Caco-2 (cell line): ENCODE results near the gene RUFY3. TPM values are rescaled to one million over a fixed set of nuclear protein-coding genes. Genes with fewer than 3 reads are reported as not detected.

Source experiments
- BruUV-seq: library from RNA; stranded (reverse); fragments of 400-500 nt; replicated peaks from 2 replicates; lab custom pipeline; 2021; lab: Mats Ljungman, UMichigan
- CTCF ChIA-PET: fragments of 300-600 bp; sonication (Branson Sonifier 250); formaldehyde crosslinking; loops from one replicate; lab custom pipeline; 2022; ENCODE audit warnings: antibody characterized with exemption; lab: Charles Lee
- POLR2A ChIA-PET: fragments of 300-600 bp; sonication (Branson Sonifier 250); formaldehyde crosslinking; loops from one replicate; lab custom pipeline; 2022; ENCODE audit warnings: antibody characterized with exemption; lab: Charles Lee
- DNase-seq, 2 experiments: peaks; one replicate each; pipeline versions ENCODE4 v3.0.0 to v3.0.0-alpha.2; 2020 to 2022
- H3K27me3 ChIP-seq: replicated peaks from 2 replicates; pipeline ENCODE4 v1.6.0; 2011; ENCODE audit warnings: low read length; ENCODE audit not compliant: control insufficient read depth, insufficient read depth
- H3K36me3 ChIP-seq: 2 replicates; pipeline ENCODE4 v1.5.1; 2011; ENCODE audit warnings: low read length; ENCODE audit not compliant: control insufficient read depth, insufficient read depth
- H3K4me1 ChIP-seq: fragments of 250-450 bp; sonication (Bioruptor Pico); 2 replicates; pipeline ENCODE4 v1.5.1; 2020; ENCODE audit warnings: mild to moderate bottlenecking
- H3K4me3 ChIP-seq: 2 replicates; pipeline ENCODE4 v1.5.1; 2011; ENCODE audit warnings: low read depth, mild to moderate bottlenecking, control low read depth, low read length
- H3K9me3 ChIP-seq: fragments of 250-450 bp; sonication (Bioruptor Pico); 2 replicates; pipeline ENCODE4 v1.5.1; 2020; ENCODE audit warnings: mild to moderate bottlenecking, moderate library complexity
- H3K27ac Mint-ChIP-seq: one replicate; pipeline ENCODE4 v1.8.0; 2022; ENCODE audit warnings: mixed read lengths; ENCODE audit not compliant: unreplicated experiment
- H3K27me3 Mint-ChIP-seq: one replicate; pipeline ENCODE4 v1.8.0; 2022; ENCODE audit warnings: mixed read lengths; ENCODE audit not compliant: insufficient read depth, unreplicated experiment
- H3K36me3 Mint-ChIP-seq: one replicate; pipeline ENCODE4 v1.8.0; 2022; ENCODE audit warnings: mild to moderate bottlenecking, mixed read lengths; ENCODE audit not compliant: insufficient read depth, unreplicated experiment
- H3K4me1 Mint-ChIP-seq: one replicate; pipeline ENCODE4 v1.8.0; 2022; ENCODE audit warnings: low read depth, mixed read lengths; ENCODE audit not compliant: unreplicated experiment
- H3K4me3 Mint-ChIP-seq: one replicate; pipeline ENCODE4 v1.8.0; 2022; ENCODE audit warnings: mild to moderate bottlenecking, moderate library complexity, mixed read lengths; ENCODE audit not compliant: unreplicated experiment
- H3K9me3 Mint-ChIP-seq: one replicate; pipeline ENCODE4 v1.8.0; 2022; ENCODE audit warnings: mixed read lengths; ENCODE audit not compliant: unreplicated experiment
- CTCF ChIP-seq, 2 experiments: fragments of 200-600 bp in 1 of 2; IDR thresholded peaks; 1 replicate in 1 of 2; 2 replicates in 1 of 2; pipeline versions ENCODE4 v1.5.1 to v1.8.0; 2011 to 2022; ENCODE audit warnings: antibody characterized with exemption in 1 of 2, control low read depth in 1 of 2, inconsistent platforms in 1 of 2, low read depth in 1 of 2, low read length in 1 of 2, mild to moderate bottlenecking in 1 of 2, moderate library complexity in 1 of 2; ENCODE audit not compliant: insufficient read depth in 1 of 2, severe bottlenecking in 1 of 2, unreplicated experiment in 1 of 2
- intact Hi-C: fragments of 100-400 bp; cut with micrococcal nuclease; formaldehyde crosslinking; loops from one replicate; pipeline ENCODE4 v1.10.0; 2022; ENCODE audit not compliant: unreplicated experiment
- total RNA-seq: library from RNA; stranded (reverse); gene quantifications from 2 replicates; pipeline ENCODE4 v1.2.3, GENCODE V29; 2022

RUFY3 gene
- total RNA-seq, 1 experiment from 2014 or later = 36.6 TPM

GRCh38 chr4:70836081-70836480 lies 114.3 kb downstream of the RUFY3 start:
- H3K36me3 ChIP-seq = no peaks in the 10 kb centered on the region
- POLR2A ChIA-PET = no interaction called here

GRCh38 chr4:70838204-70838603 lies 116.4 kb downstream of the RUFY3 start:
- Histone ChIP-seq H3K4me3 (peak overlapping the region; percentile 88), H3K27me3 (no peaks in the 10 kb centered on the region), H3K36me3 (no peaks in the 10 kb centered on the region), H3K4me1 (no peaks in the 10 kb centered on the region), H3K9me3 (no peaks in the 10 kb centered on the region)
- Mint-ChIP-seq H3K4me3 (peak overlapping the region; percentile 98), H3K4me1 (peaks cover 9% of the 10 kb centered on the region), H3K9me3 (no peaks in the 10 kb centered on the region), H3K27me3 (no peaks in the 10 kb centered on the region), H3K36me3 (peaks cover 35% of the 10 kb centered on the region), H3K27ac (peak overlapping the region; percentile 90)
- no TSS peak for BruUV-seq
- no peak for DNase-seq
- CTCF ChIA-PET = interaction anchor here (0.6 to 1.4 kb wide), 4 partner anchors 64 to 628 kb away, joined by 4 to 9 read pairs (median 6); partner anchors contain the start of genes DCK and MOB1B
- POLR2A ChIA-PET = interaction anchor here (0.6 to 1.8 kb wide), 5 partner anchors 32 to 1890 kb away, joined by 3 to 12 read pairs (median 5); partner anchors contain the start of genes DCK and MOB1B
- intact Hi-C loops = loop anchor here (1.0 to 5.0 kb wide), 3 partner anchors 150 to 174 kb away; partner anchors contain the start of genes DCK and UTP3
- no peak for TF ChIP-seq CTCF (IDR thresholded peaks at IDR 0.05; ENCODE audit: insufficient read depth in 1 of 2, low read depth in 1 of 2, low read length in 1 of 2, severe bottlenecking in 1 of 2, unreplicated experiment in 1 of 2)

More at GRCh38 chr4:70836081-70836480, 114.3 kb downstream of the RUFY3 start:
- no peak for DNase-seq
- intact Hi-C loops = loop anchor here (5.0 kb wide), 2 partner anchors 156 to 176 kb away; partner anchors contain the start of gene DCK
- no peaks in the 10 kb centered on the region for H3K27me3 Mint-ChIP-seq
- Histone ChIP-seq H3K27me3 (no peaks in the 10 kb centered on the region), H3K4me3 (no peak overlapping the region), H3K4me1 (no peaks in the 10 kb centered on the region), H3K9me3 (no peaks in the 10 kb centered on the region)
- TF ChIP-seq CTCF (IDR thresholded peaks at IDR 0.05; ENCODE audit: insufficient read depth in 1 of 2, low read depth in 1 of 2, low read length in 1 of 2, severe bottlenecking in 1 of 2, unreplicated experiment in 1 of 2) = no peak
- no peaks in the 10 kb centered on the region for H3K9me3 Mint-ChIP-seq
- CTCF ChIA-PET = no interaction called here
- no peak overlapping the region for H3K27ac Mint-ChIP-seq
- no peak overlapping the region for H3K4me3 Mint-ChIP-seq
- BruUV-seq = no TSS peak
- H3K4me1 Mint-ChIP-seq = peaks cover 9% of the 10 kb centered on the region
- peaks cover 56% of the 10 kb centered on the region for H3K36me3 Mint-ChIP-seq

- BruUV-seq = no TSS peak
- no peaks in the 10 kb centered on the region for H3K27me3 ChIP-seq
- H3K9me3 ChIP-seq = no peaks in the 10 kb centered on the region
- Mint-ChIP-seq H3K27ac (peak overlapping the region; percentile 90), H3K4me1 (peaks cover 9% of the 10 kb centered on the region), H3K9me3 (no peaks in the 10 kb centered on the region), H3K36me3 (peaks cover 32% of the 10 kb centered on the region), H3K27me3 (no peaks in the 10 kb centered on the region), H3K4me3 (peak overlapping the region; percentile 98)
- ChIA-PET POLR2A (interaction anchor here (0.6 to 1.8 kb wide), 8 partner anchors 32 to 1891 kb away, joined by 3 to 12 read pairs (median 4); partner anchors contain the start of gene MOB1B), CTCF (interaction anchor here (0.6 to 1.4 kb wide), 7 partner anchors 63 to 168 kb away, joined by 4 to 10 read pairs (median 7); partner anchors contain the start of genes DCK and MOB1B)
- intact Hi-C loops = loop anchor here (1.0 to 5.0 kb wide), 4 partner anchors 63 to 173 kb away; partner anchors contain the start of genes DCK, MOB1B and UTP3
- peak; percentile 61 to 67 for DNase-seq
- peak overlapping the region; percentile 88 for H3K4me3 ChIP-seq
- H3K36me3 ChIP-seq = no peaks in the 10 kb centered on the region
- no peak for TF ChIP-seq CTCF (IDR thresholded peaks at IDR 0.05; ENCODE audit: insufficient read depth in 1 of 2, low read depth in 1 of 2, low read length in 1 of 2, severe bottlenecking in 1 of 2, unreplicated experiment in 1 of 2)
- no peaks in the 10 kb centered on the region for H3K4me1 ChIP-seq
Observed at GRCh38 chr4:70838666-70839588, 117.2 kb downstream of the RUFY3 start.
